Measurements from ENCODE around the gene LAMTOR5.

Gene LAMTOR5

GRCh38 chr1:110387048-110387754 lies 20.3 kb downstream of the LAMTOR5 start:
- no peak for DNase-seq (ENCODE audit: low read depth, low spot score)

- no peak for DNase-seq (ENCODE audit: low read depth, low spot score)
Observed at GRCh38 chr1:110385369-110385768, 22.1 kb downstream of the LAMTOR5 start.

GRCh38 chr1:110384581-110385321 lies 22.7 kb downstream of the LAMTOR5 start:
- no peak for DNase-seq (ENCODE audit: low read depth, low spot score)

GRCh38 chr1:110383251-110383990 lies 24.1 kb downstream of the LAMTOR5 start:
- DNase-seq (ENCODE audit: low read depth, low spot score), result no peak

- peak; percentile 42 for DNase-seq (ENCODE audit: low read depth, low spot score)
Observed at GRCh38 chr1:110380672-110381283, 26.7 kb downstream of the LAMTOR5 start.

- DNase-seq (ENCODE audit: low read depth, low spot score), result no peak
Observed at GRCh38 chr1:110375490-110375889, 32.0 kb downstream of the LAMTOR5 start.

- DNase-seq (ENCODE audit: low read depth, low spot score), result no peak
Observed at GRCh38 chr1:110370827-110371226, 36.7 kb downstream of the LAMTOR5 start.

GRCh38 chr1:110364221-110364620 lies 43.3 kb downstream of the LAMTOR5 start:
- DNase-seq (ENCODE audit: low read depth, low spot score), result no peak

- DNase-seq (ENCODE audit: low read depth, low spot score), result no peak
Observed at GRCh38 chr1:110361856-110362255, 45.6 kb downstream of the LAMTOR5 start.

- DNase-seq (ENCODE audit: low read depth, low spot score), result no peak
Observed at GRCh38 chr1:110360431-110360830, 47.1 kb downstream of the LAMTOR5 start.

GRCh38 chr1:110356379-110356778 lies 51.1 kb downstream of the LAMTOR5 start:
- DNase-seq (ENCODE audit: low read depth, low spot score), result no peak

GRCh38 chr1:110355321-110355720 lies 52.2 kb downstream of the LAMTOR5 start:
- DNase-seq (ENCODE audit: low read depth, low spot score), result no peak

Data from brain pericyte (primary cell).